IPS-15b (cell line): ENCODE data around the gene KCNJ6.

Source experiments
- H3K27me3 ChIP-seq: one replicate; pipeline ENCODE4 v1.6.1; 2013; ENCODE audit warnings: low read length; ENCODE audit not compliant: control insufficient read depth, insufficient read depth
- H3K36me3 ChIP-seq: one replicate; pipeline ENCODE4 v1.6.1; 2013; ENCODE audit warnings: low read length; ENCODE audit not compliant: control insufficient read depth, insufficient read depth
- H3K4me1 ChIP-seq: one replicate; pipeline ENCODE4 v1.6.1; 2013; ENCODE audit warnings: mild to moderate bottlenecking, low read length; ENCODE audit not compliant: control insufficient read depth, insufficient read depth
- H3K4me3 ChIP-seq: one replicate; pipeline ENCODE4 v1.5.1; 2013; ENCODE audit warnings: low read depth, low read length
- H3K9ac ChIP-seq: one replicate; pipeline ENCODE4 v1.6.1; 2013; ENCODE audit warnings: low read depth, mild to moderate bottlenecking, low read length
- H3K9me3 ChIP-seq: one replicate; pipeline ENCODE4 v1.6.1; 2013; ENCODE audit warnings: mild to moderate bottlenecking, low read length; ENCODE audit not compliant: control insufficient read depth, insufficient read depth

The KCNJ6 gene

GRCh38 chr21:37787456-37787855 lies 128.8 kb downstream of the KCNJ6 start:
- Histone ChIP-seq H3K4me1 (no peaks in the 10 kb centered on the region), H3K9ac (no peak overlapping the region), H3K27me3 (no peaks in the 10 kb centered on the region), H3K36me3 (no peaks in the 10 kb centered on the region), H3K4me3 (no peak overlapping the region), H3K9me3 (no peaks in the 10 kb centered on the region)

GRCh38 chr21:37784591-37785318 lies 131.5 kb downstream of the KCNJ6 start:
- H3K9me3 ChIP-seq: no peaks in the 10 kb centered on the region
- H3K9ac ChIP-seq: no peak overlapping the region
- H3K36me3 ChIP-seq: no peaks in the 10 kb centered on the region
- no peak overlapping the region for H3K4me3 ChIP-seq
- no peaks in the 10 kb centered on the region for H3K4me1 ChIP-seq
- H3K27me3 ChIP-seq: no peaks in the 10 kb centered on the region

DNA sequence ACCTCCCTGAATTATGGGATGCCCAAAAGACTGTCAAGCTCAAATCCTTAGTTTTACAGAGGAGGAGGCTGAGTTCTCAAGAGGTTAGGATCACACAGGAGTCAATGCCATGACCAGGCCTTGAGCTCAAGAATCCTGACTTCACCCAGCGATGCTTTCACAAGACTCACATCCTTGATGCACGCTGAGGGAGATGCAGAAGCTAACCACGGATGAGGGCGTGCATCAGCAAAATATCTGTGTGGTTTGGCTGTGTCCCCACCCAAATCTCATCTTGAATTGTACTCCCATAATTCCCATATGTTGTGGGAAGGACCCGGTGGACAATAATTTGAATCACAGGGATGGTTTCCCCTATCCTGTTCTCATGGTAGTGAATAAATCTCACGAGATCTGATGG lies 133.2 kb downstream of the KCNJ6 start:
- Histone ChIP-seq H3K27me3 (no peaks in the 10 kb centered on the region), H3K36me3 (no peaks in the 10 kb centered on the region), H3K4me3 (no peak overlapping the region), H3K4me1 (no peaks in the 10 kb centered on the region), H3K9me3 (no peaks in the 10 kb centered on the region), H3K9ac (no peak overlapping the region)

DNA sequence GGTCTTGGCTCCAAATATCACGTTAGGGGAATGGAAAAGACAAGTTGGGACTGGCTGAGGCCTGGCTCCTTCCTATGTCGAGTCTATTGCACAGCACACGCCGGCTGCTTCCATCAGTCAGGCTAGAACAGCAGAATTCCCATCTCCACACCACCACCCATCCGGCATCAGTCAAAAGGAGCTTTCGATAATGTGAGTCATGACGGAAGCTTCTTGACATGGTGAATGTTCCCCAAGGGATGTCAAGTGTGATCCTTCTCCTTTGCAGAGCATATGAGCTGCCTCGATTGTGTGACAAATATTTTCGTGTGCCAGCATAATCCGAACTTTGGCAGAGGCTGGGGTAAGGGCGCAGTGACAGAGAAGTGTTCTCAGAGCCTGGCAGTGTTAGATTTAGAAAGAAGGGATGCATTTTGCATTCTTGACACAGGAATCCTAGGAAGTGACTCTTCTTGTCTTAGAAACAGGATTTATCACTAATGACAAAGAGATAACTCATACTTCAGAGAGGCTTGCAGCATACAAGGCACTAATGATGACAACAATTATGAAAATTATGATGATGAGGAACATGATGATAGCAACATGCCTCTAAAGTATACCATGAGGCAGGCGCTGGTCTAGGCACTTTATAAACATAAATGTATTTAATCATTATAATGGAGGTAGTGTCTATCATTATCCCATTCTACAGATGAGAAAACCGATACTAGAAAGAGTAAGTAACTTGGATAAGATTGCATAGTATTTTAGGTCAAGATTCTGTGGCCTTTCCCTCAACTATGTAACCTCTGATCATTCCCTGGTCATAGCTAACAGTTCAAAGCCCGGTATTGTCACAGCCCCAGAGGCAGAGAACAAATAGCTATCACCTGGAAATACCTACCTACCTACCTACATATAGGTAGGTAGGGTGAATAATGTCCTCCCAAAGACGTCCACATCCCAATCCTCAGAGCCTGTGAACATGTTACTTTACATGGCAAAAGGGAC lies 135.0 kb downstream of the KCNJ6 start:
- H3K4me1 ChIP-seq: no peaks in the 10 kb centered on the region
- H3K9ac ChIP-seq: no peak overlapping the region
- no peaks in the 10 kb centered on the region for H3K9me3 ChIP-seq
- no peaks in the 10 kb centered on the region for H3K36me3 ChIP-seq
- no peaks in the 10 kb centered on the region for H3K27me3 ChIP-seq
- H3K4me3 ChIP-seq: no peak overlapping the region

GRCh38 chr21:37771181-37771580 lies 145.1 kb downstream of the KCNJ6 start:
- Histone ChIP-seq H3K9me3 (no peaks in the 10 kb centered on the region), H3K4me3 (no peak overlapping the region), H3K27me3 (no peaks in the 10 kb centered on the region), H3K36me3 (no peaks in the 10 kb centered on the region), H3K9ac (no peak overlapping the region), H3K4me1 (no peaks in the 10 kb centered on the region)

GRCh38 chr21:37770461-37770860 lies 145.8 kb downstream of the KCNJ6 start:
- H3K36me3 ChIP-seq: no peaks in the 10 kb centered on the region
- no peaks in the 10 kb centered on the region for H3K4me1 ChIP-seq
- H3K9me3 ChIP-seq: no peaks in the 10 kb centered on the region
- H3K27me3 ChIP-seq: no peaks in the 10 kb centered on the region
- H3K4me3 ChIP-seq: no peak overlapping the region
- no peak overlapping the region for H3K9ac ChIP-seq

DNA sequence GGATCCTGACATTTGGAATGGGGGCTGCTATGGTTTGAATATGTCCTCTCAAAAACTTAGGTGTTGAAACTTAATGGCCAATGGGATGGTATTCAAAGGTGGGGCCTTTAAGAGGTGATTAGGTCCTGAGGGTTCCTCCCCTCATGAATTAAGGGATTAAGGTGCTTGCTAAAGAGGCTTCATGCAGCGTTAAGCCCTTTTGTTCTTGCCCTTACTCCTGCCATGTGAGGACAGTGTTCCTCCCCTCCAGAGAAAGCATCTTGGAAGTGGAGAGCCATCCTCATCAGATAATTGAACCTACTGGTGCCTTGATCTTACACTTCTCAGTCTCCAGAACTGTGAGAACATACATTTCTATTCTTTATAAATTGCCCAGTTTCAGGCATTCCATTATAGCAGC lies 146.6 kb downstream of the KCNJ6 start:
- Histone ChIP-seq H3K27me3 (no peaks in the 10 kb centered on the region), H3K4me3 (no peak overlapping the region)

GRCh38 chr21:37767984-37768383 lies 148.3 kb downstream of the KCNJ6 start:
- Histone ChIP-seq H3K27me3 (no peaks in the 10 kb centered on the region), H3K9ac (no peak overlapping the region), H3K9me3 (no peaks in the 10 kb centered on the region), H3K4me3 (no peak overlapping the region), H3K36me3 (no peaks in the 10 kb centered on the region), H3K4me1 (no peaks in the 10 kb centered on the region)

More for the DNA sequence above, 146.6 kb downstream of the KCNJ6 start:
- Histone ChIP-seq H3K36me3 (no peaks in the 10 kb centered on the region), H3K9ac (no peak overlapping the region), H3K9me3 (no peaks in the 10 kb centered on the region), H3K4me1 (no peaks in the 10 kb centered on the region)

DNA sequence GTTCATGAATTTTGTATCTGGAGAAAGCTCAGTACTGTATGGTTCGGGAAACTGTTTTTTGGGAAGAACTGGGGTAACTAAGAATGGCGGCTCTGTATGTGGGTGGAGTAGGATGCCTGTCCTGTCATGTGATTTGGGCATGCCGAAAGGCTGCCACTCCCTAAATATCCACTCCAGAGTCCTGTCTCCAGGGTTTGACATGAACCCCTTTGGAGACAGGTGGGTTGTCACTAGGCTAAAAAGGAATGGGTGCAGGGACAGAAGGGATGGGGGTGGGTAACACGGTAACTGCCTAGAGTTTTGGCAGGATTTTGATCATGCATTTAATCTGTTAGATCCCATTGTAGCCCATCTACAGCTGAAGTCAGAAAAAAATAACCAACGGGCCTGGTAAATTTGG lies 150.1 kb downstream of the KCNJ6 start:
- Histone ChIP-seq H3K36me3 (no peaks in the 10 kb centered on the region), H3K9ac (no peak overlapping the region), H3K9me3 (no peaks in the 10 kb centered on the region), H3K4me1 (no peaks in the 10 kb centered on the region), H3K27me3 (no peaks in the 10 kb centered on the region), H3K4me3 (no peak overlapping the region)

- no peaks in the 10 kb centered on the region for H3K36me3 ChIP-seq
- H3K4me3 ChIP-seq: no peak overlapping the region
- H3K4me1 ChIP-seq: no peaks in the 10 kb centered on the region
- no peak overlapping the region for H3K9ac ChIP-seq
- no peaks in the 10 kb centered on the region for H3K9me3 ChIP-seq
- H3K27me3 ChIP-seq: no peaks in the 10 kb centered on the region
These were observed 150.9 kb downstream of the KCNJ6 start for GRCh38 chr21:37765221-37765900.

GRCh38 chr21:37764691-37765090 lies 151.6 kb downstream of the KCNJ6 start:
- H3K9ac ChIP-seq: no peak overlapping the region
- no peaks in the 10 kb centered on the region for H3K4me1 ChIP-seq
- no peak overlapping the region for H3K4me3 ChIP-seq
- H3K9me3 ChIP-seq: no peaks in the 10 kb centered on the region
- no peaks in the 10 kb centered on the region for H3K36me3 ChIP-seq
- no peaks in the 10 kb centered on the region for H3K27me3 ChIP-seq
